ENCODE data around the gene LRRK1.
A peak's percentile ranks its signal among the peaks of the same experiment; 100 is the strongest.

LRRK1 gene

GRCh38 chr15:101029971-101030661 lies 111.0 kb downstream of the LRRK1 start:
- peak; percentile 4 for DNase-seq
- Histone ChIP-seq H3K27ac (no peak overlapping the region), H3K4me3 (ENCODE audit: low read depth, low read length) (no peak overlapping the region), H3K27me3 (ENCODE audit: insufficient read depth, low read depth, severe bottlenecking) (no peaks in the 10 kb centered on the region), H3K9me3 (ENCODE audit: severe bottlenecking) (no peaks in the 10 kb centered on the region), H3K36me3 (no peaks in the 10 kb centered on the region)
- TF ChIP-seq, protein P1, sequence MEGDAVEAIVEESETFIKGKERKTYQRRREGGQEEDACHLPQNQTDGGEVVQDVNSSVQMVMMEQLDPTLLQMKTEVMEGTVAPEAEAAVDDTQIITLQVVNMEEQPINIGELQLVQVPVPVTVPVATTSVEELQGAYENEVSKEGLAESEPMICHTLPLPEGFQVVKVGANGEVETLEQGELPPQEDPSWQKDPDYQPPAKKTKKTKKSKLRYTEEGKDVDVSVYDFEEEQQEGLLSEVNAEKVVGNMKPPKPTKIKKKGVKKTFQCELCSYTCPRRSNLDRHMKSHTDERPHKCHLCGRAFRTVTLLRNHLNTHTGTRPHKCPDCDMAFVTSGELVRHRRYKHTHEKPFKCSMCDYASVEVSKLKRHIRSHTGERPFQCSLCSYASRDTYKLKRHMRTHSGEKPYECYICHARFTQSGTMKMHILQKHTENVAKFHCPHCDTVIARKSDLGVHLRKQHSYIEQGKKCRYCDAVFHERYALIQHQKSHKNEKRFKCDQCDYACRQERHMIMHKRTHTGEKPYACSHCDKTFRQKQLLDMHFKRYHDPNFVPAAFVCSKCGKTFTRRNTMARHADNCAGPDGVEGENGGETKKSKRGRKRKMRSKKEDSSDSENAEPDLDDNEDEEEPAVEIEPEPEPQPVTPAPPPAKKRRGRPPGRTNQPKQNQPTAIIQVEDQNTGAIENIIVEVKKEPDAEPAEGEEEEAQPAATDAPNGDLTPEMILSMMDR (IDR thresholded peaks at IDR 0.05; ENCODE audit: low read depth, low read length), result no peak

GRCh38 chr15:101031213-101031612 lies 112.1 kb downstream of the LRRK1 start:
- peak; percentile 1 for DNase-seq
- H3K9me3 ChIP-seq (ENCODE audit: severe bottlenecking), result no peaks in the 10 kb centered on the region
- no peak overlapping the region for H3K4me3 ChIP-seq (ENCODE audit: low read depth, low read length)
- TF ChIP-seq, protein P1 (IDR thresholded peaks at IDR 0.05; ENCODE audit: low read depth, low read length), result no peak
- H3K27me3 ChIP-seq (ENCODE audit: insufficient read depth, low read depth, severe bottlenecking), result no peaks in the 10 kb centered on the region
- H3K27ac ChIP-seq, result no peak overlapping the region
- no peaks in the 10 kb centered on the region for H3K36me3 ChIP-seq

GRCh38 chr15:101033801-101034200 lies 114.6 kb downstream of the LRRK1 start:
- no peak for DNase-seq
- no peak overlapping the region for H3K4me3 ChIP-seq (ENCODE audit: low read depth, low read length)
- no peak overlapping the region for H3K27ac ChIP-seq
- H3K27me3 ChIP-seq (ENCODE audit: insufficient read depth, low read depth, severe bottlenecking), result no peaks in the 10 kb centered on the region
- no peaks in the 10 kb centered on the region for H3K36me3 ChIP-seq
- TF ChIP-seq, protein P1 (IDR thresholded peaks at IDR 0.05; ENCODE audit: low read depth, low read length), result no peak
- no peaks in the 10 kb centered on the region for H3K9me3 ChIP-seq (ENCODE audit: severe bottlenecking)

DNA sequence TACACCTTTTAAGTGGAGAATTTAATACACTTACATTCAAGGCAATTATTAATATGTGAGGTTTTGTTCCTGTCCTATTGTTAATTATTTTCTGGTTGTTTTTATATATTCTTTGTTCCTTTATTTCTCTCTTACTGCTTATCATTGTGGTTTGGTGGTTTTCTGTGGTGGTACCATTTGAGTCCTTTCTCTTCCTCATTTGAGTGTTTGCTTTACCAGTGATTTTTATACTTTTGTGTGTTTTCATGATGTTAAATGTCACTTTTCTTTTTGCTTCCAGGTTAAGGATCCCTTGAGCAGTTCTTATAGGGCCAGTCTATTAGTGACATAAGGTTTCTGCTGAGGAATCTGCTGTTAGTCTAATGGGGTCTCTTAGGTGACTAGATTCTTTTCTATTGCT lies 116.5 kb downstream of the LRRK1 start:
- Histone ChIP-seq H3K27me3 (ENCODE audit: insufficient read depth, low read depth, severe bottlenecking) (no peaks in the 10 kb centered on the region), H3K4me3 (ENCODE audit: low read depth, low read length) (no peak overlapping the region), H3K36me3 (no peaks in the 10 kb centered on the region), H3K9me3 (ENCODE audit: severe bottlenecking) (no peaks in the 10 kb centered on the region), H3K27ac (no peak overlapping the region)
- TF ChIP-seq, protein P1 (IDR thresholded peaks at IDR 0.05; ENCODE audit: low read depth, low read length), result no peak
- DNase-seq, result no peak

GRCh38 chr15:101036189-101036588 lies 117.0 kb downstream of the LRRK1 start:
- DNase-seq, result no peak
- Histone ChIP-seq H3K27ac (no peak overlapping the region), H3K27me3 (ENCODE audit: insufficient read depth, low read depth, severe bottlenecking) (no peaks in the 10 kb centered on the region), H3K4me3 (ENCODE audit: low read depth, low read length) (no peak overlapping the region), H3K36me3 (no peaks in the 10 kb centered on the region), H3K9me3 (ENCODE audit: severe bottlenecking) (no peaks in the 10 kb centered on the region)
- TF ChIP-seq, protein P1 (IDR thresholded peaks at IDR 0.05; ENCODE audit: low read depth, low read length), result no peak
